Aortic smooth muscle cell (primary cell): Measurements from ENCODE around the gene KLHDC9. TPM values are rescaled to one million over a fixed set of nuclear protein-coding genes. Genes with fewer than 3 reads are reported as not detected.

Source experiments
- total RNA-seq: library from RNA; depleted of rRNA; stranded (reverse); fragments of >200 nt; gene quantifications from 2 replicates; pipeline ENCODE4 v1.2.3, GENCODE V29; 2014

The KLHDC9 gene
- total RNA-seq, result 1.8 and 3.5 TPM in 2 replicates

GRCh38 chr1:161098210-161099068 is at the start of gene KLHDC9:
Gene KLHDC9, plus strand, starts transcription at chr1:161098361. Its CDS starts 175 bp downstream, at chr1:161098536.

GRCh38 chr1:161069731-161070270 is 28.4 kb upstream of the KLHDC9 start, which contains the start of gene ARHGAP30:
Gene ARHGAP30, minus strand, starts transcription at chr1:161069891. Its CDS starts 267 bp downstream, at chr1:161069624.

DNA sequence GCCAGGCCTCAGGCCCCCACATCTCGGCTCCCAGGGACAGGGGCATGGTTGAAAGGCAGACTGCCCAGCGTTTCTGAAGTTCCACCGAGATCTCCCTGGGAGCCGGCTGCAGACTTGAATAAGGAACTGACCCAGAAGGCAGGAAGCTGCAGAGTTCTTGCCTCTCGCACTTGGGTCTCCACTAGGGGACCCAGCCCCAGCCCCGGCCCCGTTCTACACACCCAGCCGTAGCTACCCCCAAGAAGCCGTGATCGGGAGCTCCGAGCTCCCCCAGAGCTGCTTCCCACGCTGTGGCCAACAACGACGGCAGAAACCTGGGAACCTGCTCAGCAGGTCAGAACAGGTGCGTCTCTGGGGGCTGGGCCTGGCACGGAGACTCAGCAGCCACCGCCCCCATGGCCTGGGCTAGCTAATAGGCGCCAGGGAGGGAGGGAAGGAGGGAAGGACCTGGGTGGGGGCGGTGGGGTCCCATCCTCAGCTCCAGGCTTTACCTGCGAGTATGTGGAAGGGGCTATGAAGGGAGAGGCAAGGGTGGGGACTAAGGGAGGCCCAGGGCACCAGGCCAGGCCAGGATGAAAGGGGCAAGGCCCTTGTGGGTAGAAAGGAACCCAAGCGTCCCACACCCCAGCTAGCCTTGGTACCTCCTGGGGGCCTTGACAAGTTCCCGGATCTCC is 8.8 kb upstream of the KLHDC9 start, which contains the start of gene NECTIN4:
Gene NECTIN4, minus strand, starts transcription at position 308 of the 674 bp plus-strand sequence. Its CDS starts 262 bp downstream, at position 46.

DNA sequence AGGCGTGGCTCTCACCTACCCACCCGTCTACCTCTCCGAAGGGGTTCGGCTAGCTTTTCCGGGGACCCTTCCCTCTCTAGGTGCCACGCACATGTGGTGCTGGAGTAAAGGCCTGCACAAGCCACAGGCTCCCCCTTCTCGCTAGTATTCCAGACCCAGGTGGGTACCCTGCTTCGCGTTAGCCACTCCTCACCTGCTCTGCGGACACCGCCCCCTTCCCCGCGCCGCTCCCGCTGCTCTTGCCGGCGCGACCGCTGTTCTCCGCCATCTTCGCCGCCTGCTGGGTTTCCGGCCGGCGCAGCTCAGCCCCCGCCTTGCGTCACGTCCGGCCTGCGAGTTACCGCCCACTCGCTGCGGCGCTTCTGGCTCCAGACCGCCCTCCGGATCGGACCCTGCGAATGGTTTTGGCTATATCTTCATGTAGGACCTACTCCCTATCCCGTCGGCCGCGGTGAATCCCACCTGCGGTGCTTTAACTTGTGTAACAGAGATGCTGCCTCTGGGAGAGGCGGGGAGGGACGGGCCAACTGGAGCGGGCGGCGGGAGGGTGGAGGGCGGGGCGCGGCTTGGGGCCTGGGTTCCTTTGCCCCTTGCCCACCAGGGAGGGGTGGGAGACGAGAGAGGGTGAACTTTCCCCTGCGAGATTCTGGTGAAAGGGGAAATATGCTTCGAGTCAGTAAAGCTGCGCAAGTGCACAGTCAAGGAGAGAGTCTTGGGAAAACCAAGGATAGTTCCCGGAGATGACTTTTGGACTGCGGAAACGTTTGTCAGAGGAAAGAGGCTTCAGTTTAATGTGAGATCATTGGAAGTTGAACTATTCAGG is 19.8 kb downstream of the KLHDC9 start, which contains the start of the genes NIT1 and PFDN2:
Gene NIT1, plus strand, starts transcription at position 347 of the 823 bp plus-strand sequence. Its CDS starts 72 bp downstream, at position 419.
Gene PFDN2, minus strand, starts transcription at position 279 of the 823 bp plus-strand sequence. Its CDS starts 11 bp downstream, at position 268.

GRCh38 chr1:161132410-161133219 is 34.5 kb downstream of the KLHDC9 start, which contains the start of gene DEDD:
Gene DEDD, minus strand, starts transcription at chr1:161132667. Its CDS starts 8,205 bp downstream, at chr1:161124462.

Other genes with a start within 250 kb of the KLHDC9 start
- gene CD244, start 235.5 kb upstream of the KLHDC9 start, total RNA-seq, result not detected in 2 replicates
- gene ITLN1, start 213.2 kb upstream of the KLHDC9 start, total RNA-seq, result not detected in 2 replicates
- not detected in 2 replicates for gene ITLN2, start 143.6 kb upstream of the KLHDC9 start, total RNA-seq
- gene F11R, start 77.2 kb upstream of the KLHDC9 start, total RNA-seq, result 4.2 and 11.6 TPM in 2 replicates
- 12.3 and 26.7 TPM in 2 replicates for gene TSTD1, start 59.4 kb upstream of the KLHDC9 start, total RNA-seq
- gene USF1, start 52.4 kb upstream of the KLHDC9 start, total RNA-seq, result 73.6 and 80.6 TPM in 2 replicates
- gene ARHGAP30, start 28.5 kb upstream of the KLHDC9 start, total RNA-seq, result under 0.01 TPM in 1 of 2 replicates, not detected in the other
- 0.13 TPM in 1 of 2 replicates, not detected in the other for gene NECTIN4, start 8.8 kb upstream of the KLHDC9 start, total RNA-seq
- 37.0 and 64.9 TPM in 2 replicates for gene PFDN2, start 19.7 kb downstream of the KLHDC9 start, total RNA-seq
- gene NIT1, start 19.7 kb downstream of the KLHDC9 start, total RNA-seq, result 20.6 and 23.5 TPM in 2 replicates
- 21.8 and 23.8 TPM in 2 replicates for gene DEDD, start 34.3 kb downstream of the KLHDC9 start, total RNA-seq
- gene UFC1, start 55.6 kb downstream of the KLHDC9 start, total RNA-seq, result 129 and 141 TPM in 2 replicates
- 5.3 and 5.5 TPM in 2 replicates for gene USP21, start 61.1 kb downstream of the KLHDC9 start, total RNA-seq
- 11.0 and 13.1 TPM in 2 replicates for gene PPOX, start 68.1 kb downstream of the KLHDC9 start, total RNA-seq
- gene B4GALT3, start 79.1 kb downstream of the KLHDC9 start, total RNA-seq, result 12.0 and 12.7 TPM in 2 replicates
- 4.2 and 7.5 TPM in 2 replicates for gene ADAMTS4, start 100.7 kb downstream of the KLHDC9 start, total RNA-seq
- gene NDUFS2, start 104.0 kb downstream of the KLHDC9 start, total RNA-seq, result 146 and 150 TPM in 2 replicates
- gene FCER1G, start 116.9 kb downstream of the KLHDC9 start, total RNA-seq, result not detected in 2 replicates
- gene APOA2, start 125.3 kb downstream of the KLHDC9 start, total RNA-seq, result not detected in 2 replicates
- gene TOMM40L, start 127.7 kb downstream of the KLHDC9 start, total RNA-seq, result 9.1 and 9.6 TPM in 2 replicates
- gene NR1I3, start 139.8 kb downstream of the KLHDC9 start, total RNA-seq, result not detected in 2 replicates
- not detected in 2 replicates for gene PCP4L1, start 160.4 kb downstream of the KLHDC9 start, total RNA-seq
- gene MPZ, start 211.6 kb downstream of the KLHDC9 start, total RNA-seq, result 1.6 and 1.7 TPM in 2 replicates
- 18.9 and 24.4 TPM in 2 replicates for gene SDHC, start 216.0 kb downstream of the KLHDC9 start, total RNA-seq